ENCODE measurements around the gene PSMB11.

DNA sequence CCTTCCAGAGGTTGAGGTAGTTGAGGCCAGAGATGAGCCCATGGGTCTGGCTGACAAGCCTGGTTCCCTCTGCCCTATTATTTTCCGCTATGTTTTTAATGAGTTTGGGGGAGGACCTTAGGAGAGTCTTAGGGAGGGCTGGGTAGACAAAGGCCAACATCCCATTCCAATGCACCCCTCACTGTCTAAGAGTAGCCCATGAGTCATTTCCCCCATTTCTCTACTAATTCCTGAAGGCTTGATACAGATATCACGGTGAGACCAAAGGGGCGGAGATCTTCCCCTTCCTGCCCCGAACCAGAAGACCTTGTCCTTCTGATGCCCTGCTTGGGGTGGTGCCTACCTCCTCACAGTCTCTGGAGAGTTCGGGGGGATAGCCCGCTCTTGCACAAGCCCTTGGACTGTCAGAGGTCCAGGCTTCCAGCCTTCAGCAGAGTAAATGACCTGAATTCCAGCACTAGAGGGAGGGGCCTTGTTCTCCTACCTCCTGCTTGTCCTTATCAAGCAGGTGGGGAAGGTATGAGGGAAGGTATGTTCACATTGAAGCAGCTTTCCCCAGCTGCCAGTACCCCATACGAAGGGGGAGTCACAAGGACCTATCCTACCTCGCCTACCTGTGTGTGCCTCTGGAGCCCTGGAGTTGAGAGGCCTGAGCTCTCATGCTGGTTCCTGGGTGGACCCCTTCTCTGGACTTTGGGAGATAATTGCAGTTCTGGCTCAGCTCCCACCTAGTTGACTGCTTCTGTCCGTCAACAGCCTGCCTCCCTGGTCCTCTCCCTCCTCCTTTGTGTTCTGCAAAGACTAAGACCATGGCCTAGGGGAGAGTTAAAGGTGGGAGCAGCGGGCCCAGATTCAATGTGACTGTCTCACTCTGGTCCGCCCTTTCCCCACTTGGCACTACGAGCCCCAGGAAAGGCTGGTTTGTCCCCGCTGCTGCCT lies 3.7 kb downstream of the PSMB11 start:
- no peak for TF ChIP-seq POLR2AphosphoS5 (IDR thresholded peaks at IDR 0.05)
- TF ChIP-seq, protein P1, sequence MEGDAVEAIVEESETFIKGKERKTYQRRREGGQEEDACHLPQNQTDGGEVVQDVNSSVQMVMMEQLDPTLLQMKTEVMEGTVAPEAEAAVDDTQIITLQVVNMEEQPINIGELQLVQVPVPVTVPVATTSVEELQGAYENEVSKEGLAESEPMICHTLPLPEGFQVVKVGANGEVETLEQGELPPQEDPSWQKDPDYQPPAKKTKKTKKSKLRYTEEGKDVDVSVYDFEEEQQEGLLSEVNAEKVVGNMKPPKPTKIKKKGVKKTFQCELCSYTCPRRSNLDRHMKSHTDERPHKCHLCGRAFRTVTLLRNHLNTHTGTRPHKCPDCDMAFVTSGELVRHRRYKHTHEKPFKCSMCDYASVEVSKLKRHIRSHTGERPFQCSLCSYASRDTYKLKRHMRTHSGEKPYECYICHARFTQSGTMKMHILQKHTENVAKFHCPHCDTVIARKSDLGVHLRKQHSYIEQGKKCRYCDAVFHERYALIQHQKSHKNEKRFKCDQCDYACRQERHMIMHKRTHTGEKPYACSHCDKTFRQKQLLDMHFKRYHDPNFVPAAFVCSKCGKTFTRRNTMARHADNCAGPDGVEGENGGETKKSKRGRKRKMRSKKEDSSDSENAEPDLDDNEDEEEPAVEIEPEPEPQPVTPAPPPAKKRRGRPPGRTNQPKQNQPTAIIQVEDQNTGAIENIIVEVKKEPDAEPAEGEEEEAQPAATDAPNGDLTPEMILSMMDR (IDR thresholded peaks at IDR 0.05) = no peak

All from suprapubic skin (tissue), 3 donors.